ENCODE data around the gene RILPL2.
"Not testable (repeated sequence)": the region's sequence is repeated elsewhere in the genome, so short reads cannot be mapped to it uniquely, and the experiment has no call there.

RILPL2 gene

GRCh38 chr12:123436017-123436964 is at the start of gene RILPL2:
Gene RILPL2, minus strand, starts transcription at chr12:123436684. Its CDS starts 264 bp downstream, at chr12:123436420.
- FAIRE-seq = no peak

- no peak for FAIRE-seq
Measured at GRCh38 chr12:123485756-123486155, 49.3 kb upstream of the RILPL2 start.

GRCh38 chr12:123483602-123484248 is 47.2 kb upstream of the RILPL2 start:
- FAIRE-seq = no peak

- no peak for FAIRE-seq
Measured at GRCh38 chr12:123482876-123483275, 46.4 kb upstream of the RILPL2 start.

GRCh38 chr12:123481251-123481650 is 44.8 kb upstream of the RILPL2 start:
- FAIRE-seq = not testable (repeated sequence)

GRCh38 chr12:123479442-123480180 is 43.1 kb upstream of the RILPL2 start:
- no peak for FAIRE-seq

GRCh38 chr12:123478762-123479161 is 42.3 kb upstream of the RILPL2 start:
- FAIRE-seq = no peak

GRCh38 chr12:123478069-123478468 is 41.6 kb upstream of the RILPL2 start:
- FAIRE-seq = no peak

GRCh38 chr12:123475246-123475703 is 38.8 kb upstream of the RILPL2 start:
- FAIRE-seq = no peak

- peak; percentile 53 for FAIRE-seq
Measured at GRCh38 chr12:123474485-123475245, 38.2 kb upstream of the RILPL2 start.

- FAIRE-seq = no peak
Measured at GRCh38 chr12:123472438-123472849, 36.0 kb upstream of the RILPL2 start.

- FAIRE-seq = no peak
Measured at GRCh38 chr12:123471374-123472068, 35.0 kb upstream of the RILPL2 start.

- no peak for FAIRE-seq
Measured at GRCh38 chr12:123469978-123470377, 33.5 kb upstream of the RILPL2 start.

GRCh38 chr12:123468786-123469185 is 32.3 kb upstream of the RILPL2 start:
- FAIRE-seq = no peak

- FAIRE-seq = no peak
Measured at GRCh38 chr12:123465084-123465483, 28.6 kb upstream of the RILPL2 start.

- FAIRE-seq = not testable (repeated sequence)
Measured at GRCh38 chr12:123463174-123463573, 26.7 kb upstream of the RILPL2 start.

- FAIRE-seq = no peak
Measured at GRCh38 chr12:123457980-123458779, 21.7 kb upstream of the RILPL2 start, which contains the start of gene SNRNP35. Gene SNRNP35, plus strand, starts transcription at chr12:123458139. Its CDS starts 7,402 bp downstream, at chr12:123465541.

GRCh38 chr12:123453165-123453564 is 16.7 kb upstream of the RILPL2 start:
- FAIRE-seq = no peak

- not testable (repeated sequence) for FAIRE-seq
Measured at GRCh38 chr12:123452276-123452550, 15.7 kb upstream of the RILPL2 start.

- no peak for FAIRE-seq
Measured at GRCh38 chr12:123450636-123451035, 14.2 kb upstream of the RILPL2 start.

GRCh38 chr12:123449856-123450255 is 13.4 kb upstream of the RILPL2 start:
- FAIRE-seq = no peak
